HG03139 (cell line): Measurements from ENCODE around the gene PARD3B.

Experiments
- ATAC-seq: cut with Tn5 transposase; IDR thresholded peaks from one replicate; pipeline ENCODE4 v1.9.1; 2021; ENCODE audit not compliant: unreplicated experiment

The PARD3B gene

DNA sequence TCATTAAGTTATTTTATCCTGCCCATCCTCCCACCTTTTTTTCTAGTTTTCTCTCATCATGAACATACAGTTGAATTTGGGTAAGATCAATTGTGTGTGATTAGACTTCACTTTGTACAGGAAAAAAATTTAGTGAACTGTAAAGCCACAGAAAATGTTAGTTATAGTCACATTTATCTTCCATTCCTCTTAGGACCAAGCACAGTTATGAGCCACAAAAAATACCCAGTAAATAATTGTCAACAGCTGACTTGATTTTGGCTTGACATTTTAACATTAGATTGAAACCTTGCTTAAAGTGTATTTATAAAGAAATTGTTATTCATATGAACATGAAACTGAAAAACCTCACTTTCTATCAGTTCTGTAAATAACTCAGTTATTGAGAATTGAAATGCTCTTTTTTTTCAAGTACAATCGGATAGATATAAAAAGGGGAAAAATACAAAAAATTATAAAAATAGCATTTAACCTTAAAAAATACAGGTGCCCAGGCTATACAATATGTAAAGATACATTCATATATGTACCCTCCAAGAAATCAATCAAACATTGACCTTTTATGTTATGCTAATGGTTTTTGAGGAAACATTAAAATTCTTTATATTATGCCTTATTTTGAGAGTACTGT lies 747.5 kb downstream of the PARD3B start:
- no peak for ATAC-seq

DNA sequence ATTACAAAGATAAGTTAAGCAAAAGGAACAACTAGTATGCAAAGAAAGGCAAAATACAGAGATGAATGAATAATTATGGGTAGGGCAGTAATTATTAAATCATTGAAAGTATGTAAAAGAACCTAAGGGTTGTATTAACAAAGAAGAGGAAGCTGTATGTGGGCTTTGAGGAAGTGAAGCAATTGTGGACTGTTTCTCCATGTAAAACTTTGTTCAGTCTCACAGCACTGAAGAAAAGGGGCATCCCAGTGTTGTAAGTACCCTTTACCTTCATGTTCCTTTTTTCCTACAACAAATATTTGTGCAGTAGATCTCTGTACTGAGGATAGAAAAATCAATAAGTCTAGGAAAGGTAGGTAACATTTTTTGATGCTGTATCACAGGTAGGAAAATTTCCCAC lies 748.3 kb downstream of the PARD3B start:
- ATAC-seq, result no peak

DNA sequence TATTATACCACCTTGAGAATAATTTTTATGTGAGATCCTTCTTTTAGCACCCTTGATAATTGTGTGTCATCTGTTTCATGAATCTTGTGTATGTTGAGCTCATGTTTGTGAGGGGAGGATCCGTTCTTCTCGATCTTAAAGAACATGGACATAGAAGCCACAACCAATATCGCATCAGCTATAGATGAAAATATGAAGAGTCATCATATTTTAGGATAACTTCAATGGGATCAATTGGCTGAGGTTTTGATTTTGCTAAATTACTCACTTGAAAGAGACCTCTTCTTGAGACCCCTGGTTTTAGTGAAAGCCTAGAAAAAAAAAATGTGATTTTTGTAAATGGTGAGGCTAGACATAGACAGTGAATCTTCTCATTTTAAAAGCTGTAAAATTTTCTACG lies 751.7 kb downstream of the PARD3B start:
- no peak for ATAC-seq

DNA sequence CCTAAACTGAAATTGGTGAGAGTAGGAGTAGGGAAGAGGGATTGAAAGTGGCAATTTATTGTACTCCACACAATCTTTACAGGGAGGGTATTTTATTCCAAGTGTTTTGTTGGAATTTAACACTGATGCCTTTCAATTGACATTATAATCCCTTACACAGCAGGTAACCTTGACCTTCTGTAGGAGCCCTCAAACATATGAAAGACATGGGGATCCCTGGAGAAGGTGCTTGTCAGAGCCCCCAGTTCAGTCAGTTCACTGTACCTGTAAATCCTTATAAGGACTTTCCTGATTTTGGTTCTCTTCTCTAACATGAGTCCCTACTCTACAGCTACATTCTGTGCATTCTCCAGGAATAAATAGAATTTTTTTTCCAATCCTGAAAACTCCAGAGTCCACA lies 752.1 kb downstream of the PARD3B start:
- no peak for ATAC-seq

DNA sequence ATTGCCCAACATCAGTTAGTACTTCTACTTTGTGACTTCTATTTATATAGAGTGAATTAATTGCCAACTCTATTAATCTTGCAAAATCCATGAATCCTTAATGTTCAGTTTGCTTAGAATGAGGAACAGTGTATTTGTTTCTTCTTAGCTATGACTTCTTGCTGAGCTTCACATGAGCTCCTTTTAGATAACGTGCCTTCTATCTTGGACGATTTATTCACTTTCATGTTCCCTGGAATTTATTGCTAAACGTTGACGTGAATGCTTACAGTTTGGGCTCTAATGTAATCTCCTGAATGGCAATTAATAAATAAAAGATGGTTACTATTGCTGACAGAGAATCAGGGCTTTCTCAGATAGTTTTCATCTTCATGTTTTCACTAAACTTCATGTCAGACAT lies 752.6 kb downstream of the PARD3B start:
- no peak for ATAC-seq

DNA sequence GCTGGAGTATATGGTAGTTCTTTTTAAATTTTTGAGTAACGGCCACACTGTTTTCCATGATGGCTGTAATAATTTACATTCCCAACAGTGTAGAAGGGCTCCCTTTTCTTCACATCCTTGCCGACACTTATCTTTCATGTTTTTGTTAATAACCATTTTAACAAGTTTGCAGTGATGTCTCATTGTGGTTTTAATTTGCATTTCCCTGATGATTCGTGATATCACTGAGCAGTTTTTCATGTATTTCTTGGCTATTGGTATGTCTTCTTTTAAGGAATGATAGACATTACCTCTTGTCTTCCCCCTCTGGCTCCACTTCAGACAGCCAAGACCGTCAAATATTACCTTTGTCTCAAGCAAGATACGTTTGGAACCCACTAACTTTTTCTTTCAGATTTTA lies 765.9 kb downstream of the PARD3B start:
- ATAC-seq, result no peak

DNA sequence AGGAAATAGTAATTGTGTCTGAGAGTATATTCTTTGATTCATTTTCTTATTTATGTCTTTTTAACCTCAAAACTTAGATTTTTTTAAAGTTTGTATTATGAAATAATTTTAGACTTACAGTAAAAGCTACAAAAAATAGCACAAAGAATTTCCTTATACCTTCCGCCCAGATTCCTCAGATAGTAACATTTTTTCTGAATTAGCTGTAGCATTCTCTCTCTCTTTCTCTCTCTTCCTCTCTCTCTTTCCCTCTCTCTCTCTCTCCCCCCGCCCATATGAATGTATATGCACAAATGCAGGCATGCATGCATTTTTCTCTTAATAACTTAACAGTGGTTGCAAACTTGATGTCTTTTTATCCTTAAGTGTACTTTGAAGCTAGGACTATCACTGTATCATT lies 776.0 kb downstream of the PARD3B start:
- ATAC-seq, result no peak

DNA sequence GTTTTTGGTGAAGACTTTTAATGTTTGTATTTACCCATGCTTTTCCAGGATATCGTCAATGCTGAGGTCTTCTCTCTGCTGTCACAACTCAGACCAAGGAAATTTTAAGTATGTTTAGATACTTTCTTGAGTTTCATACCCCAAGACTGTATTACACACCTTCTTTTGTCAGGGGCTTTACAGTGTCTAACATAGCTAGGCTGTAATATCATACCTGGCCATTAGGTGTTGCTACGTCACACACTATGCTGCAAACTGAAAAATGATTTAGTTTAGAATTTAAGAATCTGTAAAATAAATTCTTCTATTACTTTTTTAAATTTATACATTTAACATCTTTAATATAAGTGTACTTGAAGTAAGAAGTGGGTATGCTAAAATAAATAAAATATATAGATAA lies 778.7 kb downstream of the PARD3B start:
- no peak for ATAC-seq

DNA sequence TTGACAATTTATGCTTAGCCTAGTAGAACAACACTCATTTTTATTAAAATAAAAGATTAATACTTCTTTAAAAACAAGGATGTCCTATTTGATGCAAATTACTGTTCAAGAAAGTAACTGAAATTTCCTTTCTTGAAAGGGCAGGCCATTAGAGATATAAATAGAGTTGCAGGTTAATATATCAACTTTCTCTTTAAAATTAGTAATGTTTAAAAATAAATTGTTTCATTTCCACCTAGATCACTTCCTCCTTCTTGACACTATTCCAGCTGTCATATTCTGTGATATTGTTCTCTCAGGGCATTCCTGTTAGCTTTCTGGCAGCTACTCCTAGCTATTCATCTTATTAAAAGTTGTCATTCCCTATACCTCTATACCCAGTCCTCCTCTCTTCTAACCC lies 779.1 kb downstream of the PARD3B start:
- peak; percentile 54 for ATAC-seq

DNA sequence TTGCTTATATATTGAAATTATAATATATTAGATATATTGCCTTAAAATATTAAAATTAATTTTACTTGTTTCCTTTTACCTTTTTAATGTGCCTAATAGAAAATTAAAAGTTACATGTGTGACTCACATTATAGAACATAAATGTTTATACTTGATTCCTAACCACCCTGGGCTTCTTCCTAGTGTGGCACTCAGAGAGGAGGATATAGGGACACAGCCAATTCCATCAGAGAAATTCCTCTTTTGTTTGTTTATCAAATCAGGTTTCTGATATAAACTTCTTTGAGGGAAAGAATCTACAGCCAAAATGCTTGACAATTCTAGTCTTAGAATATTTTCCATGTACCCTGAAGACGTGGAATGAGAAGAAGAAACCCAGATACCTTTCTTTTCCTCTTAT lies 788.1 kb downstream of the PARD3B start:
- no peak for ATAC-seq

DNA sequence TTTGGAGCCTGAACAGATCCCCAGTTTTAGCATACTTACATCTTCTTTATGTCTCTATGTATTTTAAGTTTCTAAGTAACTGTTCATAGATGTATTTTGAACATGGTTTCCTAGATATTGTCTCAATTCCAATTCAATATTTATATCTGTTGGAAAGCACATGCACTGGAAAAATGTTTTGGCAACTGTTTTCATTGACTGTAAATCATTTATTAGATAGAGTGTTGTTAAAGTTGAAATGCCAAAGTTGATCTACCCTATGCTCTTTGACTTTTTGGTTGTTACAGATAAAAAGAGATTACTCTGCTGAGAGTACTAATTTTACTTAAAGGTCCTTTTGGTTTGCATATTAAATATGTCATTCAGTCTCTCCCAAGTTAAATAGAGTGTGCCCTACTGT lies 792.0 kb downstream of the PARD3B start:
- ATAC-seq, result no peak

DNA sequence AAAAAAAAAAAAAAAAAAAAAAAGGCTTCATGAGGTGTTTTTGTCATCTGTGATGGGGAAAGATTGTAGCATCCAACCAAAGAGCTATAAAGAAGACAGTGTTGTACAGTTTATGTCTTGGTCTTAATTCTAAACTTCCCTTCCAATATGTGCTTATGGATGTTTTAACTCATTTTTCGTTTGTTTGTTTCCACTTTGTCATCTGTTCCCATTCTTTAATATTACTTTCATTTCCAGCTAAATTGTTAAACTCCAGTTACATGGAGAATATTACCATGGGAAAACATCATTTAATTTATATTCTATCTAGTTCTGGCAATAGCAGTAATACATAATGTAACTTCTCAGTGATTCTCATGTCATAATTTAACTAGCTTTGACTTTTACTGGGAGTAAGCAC lies 792.9 kb downstream of the PARD3B start:
- no peak for ATAC-seq

DNA sequence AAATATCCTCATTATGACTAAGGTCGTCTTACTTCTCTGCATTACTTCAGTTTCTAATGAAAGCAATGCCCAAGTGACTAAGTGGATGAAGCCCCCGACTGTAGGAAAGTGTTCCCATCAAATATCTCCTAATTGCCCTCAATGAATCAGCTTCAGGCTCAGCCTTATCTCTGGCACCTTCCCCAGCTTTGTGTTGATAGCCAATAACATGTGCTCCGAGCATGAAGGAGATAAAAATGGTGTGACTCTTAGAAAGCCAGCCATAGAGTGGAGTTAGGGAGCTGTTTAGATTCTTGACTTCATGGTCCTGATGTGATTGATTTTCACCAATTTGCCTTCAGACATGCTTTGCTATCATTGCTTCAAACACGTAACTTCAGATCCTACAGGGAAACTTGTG lies 797.8 kb downstream of the PARD3B start:
- ATAC-seq, result no peak

DNA sequence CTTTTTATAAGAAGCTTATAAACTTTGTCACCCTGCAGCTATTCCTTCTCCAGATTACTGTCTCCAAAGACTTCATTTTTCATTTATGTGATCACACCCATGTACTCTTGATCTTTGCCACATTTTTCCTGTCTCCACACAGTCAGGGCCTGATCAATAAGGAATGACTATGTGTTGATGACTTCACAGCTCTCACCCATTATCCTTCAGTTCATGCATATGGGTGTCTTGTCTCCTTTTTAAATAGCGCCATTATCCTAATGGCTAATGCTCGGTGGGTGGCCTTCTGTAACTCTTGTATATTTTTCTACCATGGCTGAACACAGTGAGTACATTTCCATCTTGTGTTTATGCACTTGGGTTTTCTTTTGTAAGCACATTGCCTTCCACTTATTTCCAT lies 801.4 kb downstream of the PARD3B start:
- ATAC-seq, result no peak

DNA sequence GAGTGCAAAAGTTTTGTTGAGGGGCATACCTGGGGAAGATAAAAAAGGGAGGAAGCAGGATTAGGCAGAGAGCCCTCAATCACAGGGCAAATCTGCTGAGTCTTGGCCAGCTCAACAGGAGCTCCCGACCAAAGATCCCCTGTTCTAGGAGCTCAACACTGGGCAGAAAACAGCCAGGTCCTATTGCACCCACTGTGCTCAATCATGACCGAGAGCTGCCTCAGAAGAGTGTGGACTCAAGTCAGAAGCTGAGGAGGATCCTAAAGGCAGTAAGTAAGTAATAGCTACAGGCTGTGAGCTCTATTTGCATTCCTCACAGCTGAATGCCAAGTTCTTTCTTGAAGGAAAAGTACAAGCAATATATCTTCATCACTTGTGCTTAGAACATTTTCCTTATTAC lies 802.6 kb downstream of the PARD3B start:
- ATAC-seq, result no peak

DNA sequence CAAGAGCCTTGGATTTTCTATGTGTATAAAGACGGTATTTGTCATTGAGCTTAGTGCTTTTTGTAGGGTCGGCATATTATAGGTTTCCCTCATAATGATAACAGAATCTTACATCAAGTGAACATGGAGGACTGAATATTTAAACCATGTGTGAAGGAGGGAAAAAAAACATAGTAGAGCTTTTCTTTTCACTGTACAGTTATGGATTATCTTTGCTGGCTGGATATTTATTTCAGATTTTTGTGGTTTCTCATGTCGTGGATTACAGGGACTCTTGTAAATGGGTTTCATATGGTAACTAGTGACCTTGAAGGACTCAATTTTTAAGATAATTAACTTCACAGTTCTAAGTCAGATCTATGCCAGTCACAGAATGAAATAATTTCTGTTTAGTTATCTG lies 806.8 kb downstream of the PARD3B start:
- ATAC-seq, result no peak

DNA sequence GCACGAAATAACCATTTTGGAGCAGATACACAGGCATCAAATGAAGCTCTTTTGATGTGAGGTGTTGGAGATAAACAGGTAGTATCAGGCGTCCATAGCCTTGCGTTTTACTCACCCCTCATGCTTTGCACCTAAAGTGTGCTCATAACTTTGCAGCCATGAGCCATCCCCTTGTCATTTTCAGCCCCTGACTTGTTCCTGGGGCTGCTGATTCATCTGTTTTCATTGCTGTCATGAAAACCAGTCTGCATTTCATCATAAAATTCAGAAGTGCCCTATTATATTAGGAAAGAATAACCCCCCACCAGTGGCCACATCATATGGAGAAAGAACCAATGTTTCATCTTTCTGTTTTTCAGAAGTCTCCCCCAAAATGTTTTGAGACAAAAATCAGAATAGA lies 807.3 kb downstream of the PARD3B start:
- no peak for ATAC-seq

DNA sequence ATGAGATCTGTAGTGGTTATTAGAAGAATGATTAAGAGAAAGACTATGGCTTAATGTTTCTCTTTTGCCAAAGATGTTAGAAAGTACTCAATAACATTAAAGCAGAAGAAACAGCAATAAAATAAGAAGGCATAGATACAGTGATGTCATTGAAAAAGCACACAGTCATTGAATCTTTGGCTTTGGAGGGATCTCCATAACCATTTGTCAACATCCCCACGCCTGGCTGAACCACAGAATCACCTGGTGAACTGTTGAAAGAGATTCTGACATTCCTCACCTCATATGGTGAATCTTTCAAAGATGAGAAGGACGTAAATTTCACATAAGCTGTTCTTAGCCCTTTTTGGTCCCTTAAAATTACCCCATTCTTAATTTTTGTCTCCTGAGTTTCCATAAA lies 812.5 kb downstream of the PARD3B start:
- no peak for ATAC-seq

DNA sequence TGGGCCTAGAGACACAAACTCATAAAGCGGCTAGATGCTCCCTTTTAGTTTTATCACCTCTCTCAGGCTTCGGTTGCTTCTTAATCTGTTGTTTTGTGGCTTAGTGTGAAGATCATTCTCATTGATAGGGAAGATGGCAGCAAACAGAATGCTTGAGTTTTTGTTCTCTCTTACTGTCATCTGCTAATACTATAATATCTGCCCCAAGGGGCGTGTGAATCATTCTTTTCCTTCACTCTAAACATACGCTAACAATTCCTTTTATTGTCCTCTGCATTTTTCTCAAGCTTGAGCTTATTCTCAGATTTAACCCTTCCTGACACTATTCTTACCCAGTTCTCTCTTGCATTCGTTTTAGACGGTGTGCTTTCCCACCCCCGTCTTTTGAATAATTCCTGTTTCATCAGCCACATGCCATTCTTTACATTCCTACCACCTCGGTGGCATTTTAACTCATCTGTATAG lies 813.1 kb downstream of the PARD3B start:
- ATAC-seq, result no peak

DNA sequence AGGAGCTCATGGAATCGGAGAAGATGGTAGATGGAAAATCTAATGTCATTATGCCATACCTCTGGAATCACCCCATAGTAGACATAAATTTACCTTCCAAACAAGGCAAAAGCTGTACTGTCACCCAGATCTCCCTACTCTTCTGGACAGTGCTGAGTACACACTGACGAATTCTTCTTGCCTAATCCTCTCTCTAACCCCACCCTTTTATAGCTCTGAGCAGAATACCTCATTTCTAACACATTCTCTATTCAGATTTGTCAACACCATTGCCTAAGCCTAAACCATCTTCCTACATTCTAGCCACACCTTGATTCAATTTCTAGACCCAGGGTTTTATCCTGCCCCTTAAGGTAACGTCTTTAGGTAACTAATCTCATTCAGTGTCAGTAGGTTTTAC lies 816.0 kb downstream of the PARD3B start:
- no peak for ATAC-seq

DNA sequence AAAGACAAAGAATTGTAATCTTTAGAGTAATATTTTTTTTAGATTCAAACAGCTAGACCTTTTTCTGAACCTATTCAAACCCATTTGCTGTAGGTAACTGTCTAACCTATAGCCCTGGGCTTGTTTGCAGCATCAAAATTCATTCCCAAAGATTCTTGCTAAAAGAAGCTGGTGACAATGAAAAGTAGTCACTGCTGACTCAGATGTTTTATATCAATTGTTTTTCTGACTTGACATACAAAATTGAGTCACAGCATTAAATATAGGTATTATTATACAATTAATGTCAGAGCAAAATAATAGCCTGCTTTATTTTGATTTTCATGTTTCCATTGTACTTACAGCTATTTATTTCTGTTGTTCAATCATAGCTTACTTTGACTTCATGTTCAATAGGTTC lies 816.7 kb downstream of the PARD3B start:
- ATAC-seq, result no peak

DNA sequence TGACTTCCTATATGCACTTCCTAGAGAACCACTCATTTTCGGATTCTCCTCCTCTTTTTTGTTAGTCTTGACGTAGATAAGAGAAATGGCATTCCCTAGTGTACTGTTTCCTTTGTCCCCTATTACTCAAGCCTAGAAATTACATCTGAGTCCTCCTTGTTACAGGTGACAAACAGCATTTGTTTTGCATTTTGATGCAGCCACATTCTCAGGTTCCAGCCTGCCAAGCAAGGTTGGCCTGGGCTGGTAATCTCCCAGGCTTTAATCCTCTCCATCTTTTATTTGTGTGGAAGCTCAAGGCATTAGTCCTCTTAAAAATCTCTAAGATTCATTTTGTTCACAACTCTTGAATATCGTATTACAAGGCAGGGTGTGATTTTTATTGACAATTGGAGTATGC lies 819.0 kb downstream of the PARD3B start:
- no peak for ATAC-seq

DNA sequence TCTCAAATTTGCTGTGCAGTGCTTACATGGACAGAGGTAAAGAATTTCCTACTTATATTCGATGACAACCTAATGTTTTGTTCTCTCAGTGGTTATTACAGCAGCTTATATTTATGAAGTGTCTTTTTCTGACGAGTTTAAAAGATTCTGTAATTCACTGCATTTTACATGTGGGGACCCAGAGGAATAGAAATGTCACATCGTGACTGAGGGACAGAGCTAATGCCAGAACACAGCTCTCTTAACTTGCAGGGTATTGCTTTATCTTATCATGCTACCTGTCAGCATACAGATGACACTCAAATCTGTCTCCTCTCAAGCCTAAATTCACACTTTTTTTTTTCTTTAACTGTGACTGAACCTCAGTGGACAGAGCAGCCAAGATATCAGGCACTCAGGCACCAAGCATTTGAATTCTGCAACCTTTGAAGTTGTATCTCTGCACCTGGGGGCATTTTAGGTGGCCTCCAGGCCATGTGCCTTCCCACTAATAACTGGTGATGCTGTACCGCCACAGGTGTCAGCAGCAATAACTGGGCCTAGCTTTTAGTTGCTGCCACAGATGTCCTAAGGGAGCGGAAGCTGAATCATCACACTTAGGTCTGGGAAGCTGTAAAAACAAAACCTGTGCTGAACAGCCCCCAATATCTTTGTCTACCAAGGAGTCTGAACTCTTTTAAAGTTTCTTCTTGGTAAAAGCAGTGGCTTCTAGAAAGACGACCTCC lies 821.2 kb downstream of the PARD3B start:
- no peak for ATAC-seq
